Posterior vena cava (tissue), 2 donors: ENCODE results near the gene GFER. TPM values are rescaled to one million over a fixed set of nuclear protein-coding genes. Genes with fewer than 3 reads are reported as not detected.
"Not testable (repeated sequence)": the region's sequence is repeated elsewhere in the genome, so short reads cannot be mapped to it uniquely, and the experiment has no call there.

ENCODE experiments used
- DNase-seq: peaks from one replicate; pipeline ENCODE4 v3.0.0-alpha.2; 2020; ENCODE audit warnings: low spot score
- intact Hi-C, 2 donors: fragments of 100-400 bp; cut with DNase I; formaldehyde crosslinking; loops; one replicate each; pipeline versions ENCODE4 v1.14.1 to v1.14.2; 2022 to 2023
- total RNA-seq, 2 donors: library from RNA; stranded (reverse); fragmentation: NEBNext Ultra II Directional; extraction: Animal tissue kit (Norgen Biotek cat#: 25700); gene quantifications; one replicate each; pipeline ENCODE4 v1.2.1, GENCODE V29; 2021
- donor health status: DM: yes; HTN: yes; CAD: no.
- donor health status: DM: yes; HTN: yes; CAD: no.

GFER gene
- total RNA-seq, 2 donors from 2014 or later = 15.1 to 16.2 TPM

GRCh38 chr16:2033057-2033908 is 49.3 kb downstream of the GFER start:
- peak; percentile 90 for DNase-seq
- intact Hi-C loops = loop anchor here in 1 of 2 donors (10.0 kb wide), 1 partner anchor 62 kb away; no protein-coding TSS in a partner anchor

DNA sequence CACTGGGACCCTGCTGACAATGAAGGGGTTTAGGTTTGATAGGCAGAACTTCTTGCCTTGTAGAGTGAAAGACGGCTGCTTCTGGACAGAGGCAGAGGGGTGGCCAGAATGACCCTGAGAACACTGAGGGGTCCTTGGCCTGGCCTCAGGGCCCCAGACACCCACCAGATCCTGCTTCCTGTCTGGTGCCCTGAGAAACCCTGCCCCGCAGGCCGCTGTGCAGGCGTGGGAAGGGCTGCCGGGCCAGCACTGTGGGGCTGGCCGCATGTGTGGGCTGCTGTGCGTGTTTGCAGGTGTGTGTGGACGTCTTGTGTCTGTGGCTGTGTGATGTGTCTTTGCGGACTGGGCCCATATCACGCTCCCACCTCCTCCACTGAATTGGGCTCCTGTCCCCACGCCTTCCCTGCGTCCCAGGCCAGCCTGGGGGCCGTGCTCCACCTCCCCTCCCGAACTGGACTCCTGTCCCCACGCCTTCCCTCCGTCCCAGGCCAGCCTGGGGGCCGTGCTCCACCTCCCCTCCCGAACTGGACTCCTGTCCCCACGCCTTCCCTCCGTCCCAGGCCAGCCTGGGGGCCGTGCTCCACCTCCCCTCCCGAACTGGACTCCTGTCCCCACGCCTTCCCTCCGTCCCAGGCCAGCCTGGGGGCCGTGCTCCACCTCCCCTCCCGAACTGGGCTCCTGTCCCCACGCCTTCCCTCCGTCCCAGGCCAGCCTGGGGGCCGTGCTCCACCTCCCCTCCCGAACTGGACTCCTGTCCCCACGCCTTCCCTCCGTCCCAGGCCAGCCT is 50.1 kb downstream of the GFER start:
- not testable (repeated sequence) for DNase-seq
- intact Hi-C loops = loop anchor here in 1 of 2 donors (10.0 kb wide), 1 partner anchor 61 kb away; no protein-coding TSS in a partner anchor

DNA sequence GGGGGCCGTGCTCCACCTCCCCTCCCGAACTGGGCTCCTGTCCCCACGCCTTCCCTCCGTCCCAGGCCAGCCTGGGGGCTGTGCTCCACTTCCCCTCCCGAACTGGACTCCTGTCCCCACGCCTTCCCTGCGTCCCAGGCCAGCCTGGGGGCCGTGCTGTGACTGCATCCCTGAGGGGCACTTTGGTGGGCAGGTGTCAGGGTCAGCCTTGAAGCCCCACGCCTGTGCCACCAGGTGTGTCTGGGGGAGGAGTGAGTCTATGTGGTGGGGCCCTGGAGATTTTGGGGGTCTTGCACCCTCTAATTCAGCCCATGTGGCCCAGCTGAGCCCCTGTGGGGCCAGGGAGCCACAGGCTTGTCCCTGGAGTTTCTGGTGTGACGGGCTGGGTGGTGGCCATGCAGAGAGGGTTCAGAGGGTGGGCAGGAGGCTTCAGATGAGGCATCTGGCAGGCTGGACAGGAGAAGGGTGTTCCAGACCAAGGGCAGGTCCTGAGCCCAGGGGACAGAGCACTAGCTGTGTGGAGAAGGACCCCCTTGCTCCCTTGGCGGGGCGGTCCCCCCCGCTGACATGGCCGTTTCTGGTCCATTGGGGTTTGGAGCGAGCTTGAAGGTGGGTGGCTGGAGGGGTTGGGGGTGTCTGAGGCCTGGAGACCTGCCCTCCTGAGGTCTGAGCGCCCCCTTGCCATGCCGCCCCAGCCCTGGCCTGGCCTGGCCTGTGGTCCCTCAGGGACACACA is 50.9 kb downstream of the GFER start:
- intact Hi-C loops = loop anchor here in 1 of 2 donors (10.0 kb wide), 1 partner anchor 60 kb away; no protein-coding TSS in a partner anchor
- no peak for DNase-seq

GRCh38 chr16:2035431-2036199 is 51.6 kb downstream of the GFER start:
- DNase-seq = peak; percentile 89
- intact Hi-C loops = loop anchor here in 1 of 2 donors (10.0 kb wide), 1 partner anchor 59 kb away; no protein-coding TSS in a partner anchor

DNA sequence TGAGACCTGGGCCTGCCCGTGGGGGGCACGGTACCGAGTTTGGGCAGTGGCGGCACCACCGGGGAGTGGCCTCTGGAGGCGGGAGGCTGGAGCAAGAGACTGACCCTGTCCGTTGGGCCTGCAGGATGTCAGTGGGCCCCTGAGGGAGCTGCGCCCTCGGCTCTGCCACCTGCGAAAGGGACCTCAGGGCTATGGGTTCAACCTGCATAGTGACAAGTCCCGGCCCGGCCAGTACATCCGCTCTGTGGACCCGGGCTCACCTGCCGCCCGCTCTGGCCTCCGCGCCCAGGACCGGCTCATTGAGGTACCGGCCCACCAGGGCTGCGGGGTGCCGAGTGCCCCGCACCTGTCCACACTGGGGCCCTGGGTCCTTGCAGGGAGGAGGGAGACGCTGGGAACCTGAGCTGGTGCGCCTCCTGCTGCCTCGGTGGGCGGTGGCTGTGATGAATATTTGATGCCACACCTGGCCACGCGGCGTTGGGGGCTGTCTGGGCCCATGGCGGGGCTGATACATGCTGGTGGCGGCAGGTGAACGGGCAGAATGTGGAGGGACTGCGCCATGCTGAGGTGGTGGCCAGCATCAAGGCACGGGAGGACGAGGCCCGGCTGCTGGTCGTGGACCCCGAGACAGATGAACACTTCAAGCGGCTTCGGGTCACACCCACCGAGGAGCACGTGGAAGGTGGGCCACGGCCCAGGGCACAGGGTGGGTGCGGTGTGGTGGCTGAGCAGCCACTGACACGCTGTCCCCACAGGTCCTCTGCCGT is 52.4 kb downstream of the GFER start:
- intact Hi-C loops = loop anchor here in 1 of 2 donors (10.0 kb wide), 1 partner anchor 58 kb away; no protein-coding TSS in a partner anchor
- no peak for DNase-seq

DNA sequence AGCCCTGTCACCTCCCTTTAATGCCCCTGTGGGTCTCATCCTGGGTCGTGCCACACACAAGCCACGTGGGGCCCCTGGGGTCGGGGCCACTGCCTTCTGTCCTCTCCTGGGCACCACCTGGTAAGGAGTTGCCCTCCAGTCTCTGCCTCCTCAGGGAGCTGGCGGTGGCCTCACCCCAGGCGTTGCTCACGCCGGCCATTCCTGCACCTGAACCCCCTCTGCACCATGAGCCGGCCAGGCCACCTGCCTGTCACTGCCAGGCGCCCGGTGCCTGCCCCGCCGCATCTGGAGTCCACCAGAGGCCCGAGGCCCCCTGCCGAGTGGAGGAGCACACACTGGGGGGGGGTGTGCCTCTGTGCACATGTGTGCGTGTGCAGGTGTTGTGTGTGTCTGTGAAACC is 53.1 kb downstream of the GFER start:
- intact Hi-C loops = loop anchor here in 1 of 2 donors (10.0 kb wide), 1 partner anchor 58 kb away; no protein-coding TSS in a partner anchor
- no peak for DNase-seq

Other genes starting within 250 kb of the GFER start
- 10 to 100 TPM; 31.6 to 47.0 TPM for gene NME3, start 212.7 kb upstream of the GFER start, total RNA-seq
- 10 to 100 TPM; 10.2 to 12.0 TPM for gene EME2, start 211.4 kb upstream of the GFER start, total RNA-seq
- 10 to 100 TPM; 37.3 to 45.8 TPM for gene MRPS34, start 211.1 kb upstream of the GFER start, total RNA-seq
- gene SPSB3, start 201.6 kb upstream of the GFER start, total RNA-seq = 10 to 100 TPM; 21.7 to 26.7 TPM
- gene NUBP2, start 201.2 kb upstream of the GFER start, total RNA-seq = 10 to 100 TPM; 30.4 to 30.9 TPM
- gene IGFALS, start 190.5 kb upstream of the GFER start, total RNA-seq = under 1 TPM in 1 of 2 donors, not detected in 1; 0.10 TPM
- gene HAGH, start 157.4 kb upstream of the GFER start, total RNA-seq = 10 to 100 TPM; 36.1 to 48.2 TPM
- gene FAHD1, start 157.0 kb upstream of the GFER start, total RNA-seq = 10 to 100 TPM; 14.0 to 17.3 TPM
- not detected for gene MEIOB, start 112.0 kb upstream of the GFER start, total RNA-seq
- not detected for gene HS3ST6, start 65.8 kb upstream of the GFER start, total RNA-seq
- 10 to 100 TPM; 61.4 to 70.0 TPM for gene MSRB1, start 41.0 kb upstream of the GFER start, total RNA-seq
- not detected for gene RPL3L, start 29.5 kb upstream of the GFER start, total RNA-seq
- gene NDUFB10, start 24.7 kb upstream of the GFER start, total RNA-seq = 100 to 1,000 TPM; 112 to 116 TPM
- 1,000 to 10,000 TPM; 1,131 to 1,263 TPM for gene RPS2, start 19.4 kb upstream of the GFER start, total RNA-seq
- not detected for gene RNF151, start 17.3 kb upstream of the GFER start, total RNA-seq
- gene TBL3, start 12.1 kb upstream of the GFER start, total RNA-seq = 10 to 100 TPM; 17.6 to 20.1 TPM
- not detected for gene NOXO1, start 2.7 kb upstream of the GFER start, total RNA-seq
- under 1 TPM; 0.33 to 0.83 TPM for gene SYNGR3, start 5.8 kb downstream of the GFER start, total RNA-seq
- 10 to 100 TPM; 29.4 to 38.7 TPM for gene ZNF598, start 25.6 kb downstream of the GFER start, total RNA-seq
- not detected for gene NPW, start 35.6 kb downstream of the GFER start, total RNA-seq
- 100 to 1,000 TPM; 115 to 143 TPM for gene NHERF2, start 42.7 kb downstream of the GFER start, total RNA-seq
- gene NTHL1, start 63.6 kb downstream of the GFER start, total RNA-seq = 10 to 100 TPM in 1 of 2 donors, 1 to 10 TPM in 1; 8.1 to 15.2 TPM
- 10 to 100 TPM; 77.8 to 86.9 TPM for gene TSC2, start 63.8 kb downstream of the GFER start, total RNA-seq
- gene PKD1, start 151.7 kb downstream of the GFER start, total RNA-seq = 100 to 1,000 TPM; 177 to 181 TPM
- gene RAB26, start 164.4 kb downstream of the GFER start, total RNA-seq = under 1 TPM in 1 of 2 donors, not detected in 1; 0.28 TPM
- gene TRAF7, start 171.6 kb downstream of the GFER start, total RNA-seq = 10 to 100 TPM; 56.7 to 62.0 TPM
- under 1 TPM in 1 of 2 donors, not detected in 1; 0.05 TPM for gene CASKIN1, start 212.4 kb downstream of the GFER start, total RNA-seq
- gene MLST8, start 221.3 kb downstream of the GFER start, total RNA-seq = 10 to 100 TPM; 16.6 to 21.4 TPM
- gene BRICD5, start 226.7 kb downstream of the GFER start, total RNA-seq = 1 to 10 TPM; 2.1 to 2.6 TPM
- 1 to 10 TPM; 7.2 to 8.4 TPM for gene PGP, start 230.6 kb downstream of the GFER start, total RNA-seq
- 10 to 100 TPM; 15.5 to 19.3 TPM for gene E4F1, start 239.4 kb downstream of the GFER start, total RNA-seq